ENCODE results near the gene KISS1R. TPM values are rescaled to one million over a fixed set of nuclear protein-coding genes. Genes with fewer than 3 reads are reported as not detected.
"Not testable (repeated sequence)": the region's sequence is repeated elsewhere in the genome, so short reads cannot be mapped to it uniquely, and the experiment has no call there.

KISS1R gene
- 1 to 10 TPM in 2 of 4 donors, under 1 TPM in 2; 0.32 to 1.3 (median 1.00) TPM for polyA plus RNA-seq (ENCODE audit: insufficient read length in 4 of 4)

DNA sequence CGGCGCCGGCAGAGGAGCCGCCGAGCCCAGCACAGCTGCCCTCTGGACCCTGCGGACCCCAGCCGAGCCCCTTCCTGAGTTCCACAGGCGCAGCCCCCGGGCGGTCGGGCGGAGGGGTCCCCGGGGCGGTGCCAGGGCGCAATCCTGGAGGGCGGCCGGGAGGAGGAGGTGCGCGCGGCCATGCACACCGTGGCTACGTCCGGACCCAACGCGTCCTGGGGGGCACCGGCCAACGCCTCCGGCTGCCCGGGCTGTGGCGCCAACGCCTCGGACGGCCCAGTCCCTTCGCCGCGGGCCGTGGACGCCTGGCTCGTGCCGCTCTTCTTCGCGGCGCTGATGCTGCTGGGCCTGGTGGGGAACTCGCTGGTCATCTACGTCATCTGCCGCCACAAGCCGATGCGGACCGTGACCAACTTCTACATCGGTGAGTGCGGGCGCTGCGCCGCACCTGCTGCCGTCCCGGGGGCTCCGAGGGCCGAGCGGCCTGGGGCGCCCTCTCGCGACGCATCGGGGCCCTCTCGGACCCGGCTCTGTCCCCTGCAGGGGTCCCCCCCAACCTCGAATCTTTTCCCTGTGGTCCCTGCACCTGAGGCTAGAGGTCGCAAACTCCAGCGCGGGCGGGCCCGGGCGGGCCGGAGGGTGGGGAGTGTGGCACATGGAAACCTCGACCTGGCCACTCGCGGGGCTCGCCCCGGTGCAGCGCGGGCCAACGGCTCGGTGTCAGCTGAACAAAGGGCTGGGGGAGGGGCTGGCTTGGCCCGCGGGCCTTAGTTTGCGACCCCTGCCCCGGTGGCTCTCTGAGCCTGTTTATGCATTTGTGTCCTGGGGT lies at the start of gene KISS1R:
KISS1R (plus strand) TSS at position 11 of the 829 bp plus-strand sequence; CDS start at position 181, 170 bp downstream.
- DNase-seq (ENCODE audit: low read depth in 4 of 4, low spot score in 2 of 4), result no peak

DNA sequence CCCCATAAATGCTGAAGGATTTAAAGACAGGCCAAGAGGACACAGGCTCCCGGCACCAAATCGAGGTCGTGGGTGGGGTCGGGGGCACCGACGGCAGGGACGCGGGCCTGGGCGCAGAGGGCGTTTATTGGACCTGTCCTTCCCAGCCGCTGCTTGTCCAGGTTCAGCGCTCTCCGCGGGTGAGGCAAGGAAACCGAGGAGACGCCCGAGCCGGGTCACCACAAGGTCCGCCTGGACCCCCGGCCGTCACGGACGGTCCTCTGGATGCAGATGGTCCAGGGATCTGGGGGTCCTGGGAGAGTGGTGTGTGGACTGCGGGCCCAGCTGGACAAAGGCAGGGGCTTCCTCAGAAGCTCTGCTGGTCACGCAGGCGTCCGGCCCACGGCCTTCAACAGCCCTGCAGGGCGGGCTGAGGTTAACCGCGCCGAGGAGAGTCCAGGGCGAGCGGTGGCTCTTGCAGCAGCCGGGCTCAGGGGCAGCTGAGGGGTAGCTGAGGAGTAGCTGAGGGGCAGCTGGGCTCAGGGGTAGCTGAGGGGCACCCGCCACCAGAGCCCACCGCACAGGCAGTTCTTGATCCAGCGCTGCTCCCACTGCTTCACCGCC lies 49.2 kb upstream of the KISS1R start:
- no peak for DNase-seq (ENCODE audit: low read depth in 4 of 4, low spot score in 2 of 4)

DNA sequence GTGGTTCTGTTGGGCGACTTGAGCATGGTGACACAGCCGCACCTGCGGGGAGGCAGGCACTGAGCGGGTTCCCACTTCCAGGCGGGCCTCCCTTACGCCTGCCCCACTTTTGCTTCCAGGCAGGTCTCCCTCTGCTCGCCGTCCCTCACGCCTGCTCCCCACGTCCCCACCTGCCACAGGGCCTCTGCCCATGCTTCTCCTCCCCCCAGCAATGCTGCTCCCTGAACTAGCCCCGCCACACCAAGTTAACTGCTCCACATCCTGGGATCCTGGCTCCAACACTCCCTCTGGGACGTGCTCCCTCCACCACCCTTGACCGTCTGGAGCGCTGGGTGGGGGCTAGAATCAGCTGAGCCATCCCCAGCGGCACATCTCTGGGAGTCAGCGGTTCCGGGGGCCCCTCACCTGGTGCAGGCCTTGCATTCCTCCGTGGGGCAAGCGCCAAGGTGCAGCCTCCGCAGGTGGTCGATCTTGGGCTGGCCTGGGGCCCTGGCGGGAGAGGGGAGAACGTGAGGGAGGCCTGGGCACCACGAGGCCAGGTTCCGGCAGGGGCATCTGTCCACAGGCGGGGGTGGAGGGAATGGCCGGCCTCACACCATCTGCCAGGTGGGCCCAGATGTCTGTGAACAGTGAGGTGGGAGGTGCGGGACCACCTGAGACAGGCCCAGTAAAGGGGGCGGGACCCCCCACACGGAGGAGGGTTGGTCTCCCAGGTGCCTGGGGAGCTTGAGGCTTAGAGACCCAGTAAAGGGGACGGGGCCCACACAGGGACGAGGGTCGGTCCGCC lies 48.5 kb upstream of the KISS1R start:
- DNase-seq (ENCODE audit: low read depth in 4 of 4, low spot score in 2 of 4), result no peak

GRCh38 chr19:869245-870177 lies 47.6 kb upstream of the KISS1R start:
- no peak for DNase-seq (ENCODE audit: low read depth in 4 of 4, low spot score in 2 of 4)

GRCh38 chr19:870314-870713 lies 46.8 kb upstream of the KISS1R start:
- DNase-seq (ENCODE audit: low read depth in 4 of 4, low spot score in 2 of 4), result no peak

- no peak for DNase-seq (ENCODE audit: low read depth in 4 of 4, low spot score in 2 of 4)
Observed at GRCh38 chr19:870963-871401, 46.2 kb upstream of the KISS1R start.

DNA sequence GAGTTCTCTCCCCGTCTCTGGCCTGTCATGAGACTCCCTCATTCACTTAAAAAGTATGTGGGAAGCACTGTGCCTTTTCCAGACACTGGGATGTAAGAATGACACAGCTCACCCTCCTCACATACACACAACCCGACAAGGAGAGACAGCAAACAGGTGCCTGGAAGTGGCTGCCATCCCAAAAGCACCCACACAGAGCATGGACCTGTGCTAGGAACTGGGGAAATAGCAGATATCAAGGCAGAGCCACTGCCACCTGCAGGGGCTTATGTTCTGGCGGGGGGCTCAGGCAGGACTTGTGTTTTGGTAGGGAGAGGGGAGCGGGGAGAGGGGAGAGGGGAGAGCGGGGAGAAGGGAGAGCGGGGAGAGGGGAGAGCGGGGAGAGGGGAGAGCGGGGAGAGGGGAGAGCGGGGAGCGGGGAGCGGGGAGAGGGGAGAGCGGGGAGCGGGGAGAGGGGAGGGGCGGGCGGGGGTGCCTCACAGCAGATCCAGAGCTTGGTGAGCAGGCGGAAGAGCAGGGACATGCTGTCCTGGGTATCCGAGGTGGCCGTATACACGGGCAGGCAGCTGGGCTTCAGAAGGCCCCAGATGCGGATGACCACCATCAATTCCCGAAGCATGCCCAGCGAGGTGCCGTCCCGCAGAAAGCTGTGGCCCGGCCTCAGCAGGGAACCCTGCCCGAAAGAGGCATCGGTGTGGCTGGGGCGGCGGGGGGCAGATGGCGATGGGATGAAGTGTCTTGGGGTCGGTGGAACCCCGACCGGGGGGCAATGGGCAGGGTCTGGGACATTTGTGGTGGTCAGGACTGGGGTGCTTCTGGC lies 45.5 kb upstream of the KISS1R start:
- no peak for DNase-seq (ENCODE audit: low read depth in 4 of 4, low spot score in 2 of 4)

GRCh38 chr19:872266-872951 lies 44.7 kb upstream of the KISS1R start:
- DNase-seq (ENCODE audit: low read depth in 4 of 4, low spot score in 2 of 4), result no peak

DNA sequence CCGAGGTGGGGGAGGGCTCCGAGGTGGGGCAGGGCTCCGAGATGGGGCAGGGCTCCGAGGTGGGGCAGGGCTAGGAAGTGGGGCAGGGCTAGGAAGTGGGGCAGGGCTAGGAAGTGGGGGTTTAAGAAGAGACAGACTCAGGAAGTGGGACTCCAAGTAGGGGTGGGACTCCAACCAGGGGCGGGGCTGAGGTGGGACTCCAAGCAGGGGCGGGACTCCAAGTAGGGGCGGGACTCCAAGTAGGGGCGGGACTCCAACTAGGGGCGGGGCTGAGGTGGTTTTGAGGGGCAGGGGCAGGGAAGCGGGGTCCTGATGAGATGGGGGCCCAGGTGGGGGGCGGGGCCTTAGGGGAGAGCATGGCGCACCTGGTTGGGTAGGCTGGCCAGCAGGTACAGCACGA lies 44.0 kb upstream of the KISS1R start:
- DNase-seq (ENCODE audit: low read depth in 4 of 4, low spot score in 2 of 4), result no peak

GRCh38 chr19:873561-874041 lies 43.5 kb upstream of the KISS1R start:
- DNase-seq (ENCODE audit: low read depth in 4 of 4, low spot score in 2 of 4), result no peak

GRCh38 chr19:875265-875879 lies 41.8 kb upstream of the KISS1R start:
- no peak for DNase-seq (ENCODE audit: low read depth in 4 of 4, low spot score in 2 of 4)

DNA sequence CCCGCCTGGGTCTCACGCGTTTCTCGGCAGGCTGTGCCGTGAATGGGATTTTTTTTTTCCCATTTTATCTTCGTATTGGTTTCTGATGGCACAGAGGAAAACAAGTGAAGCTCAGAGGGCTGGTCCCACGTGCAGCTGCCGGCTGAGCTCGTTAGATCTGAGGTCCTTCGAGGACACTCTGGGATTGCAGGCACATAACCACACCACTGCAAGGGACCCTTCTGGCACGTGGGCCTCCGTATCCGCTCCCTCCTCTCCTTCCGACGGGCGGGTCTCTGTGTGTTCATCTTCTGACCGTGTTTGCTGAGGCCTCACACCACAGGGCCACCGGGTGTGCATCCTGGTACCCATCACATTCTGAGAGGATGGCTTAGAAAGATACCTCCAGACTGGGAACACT lies 41.0 kb upstream of the KISS1R start:
- DNase-seq (ENCODE audit: low read depth in 4 of 4, low spot score in 2 of 4), result no peak

DNA sequence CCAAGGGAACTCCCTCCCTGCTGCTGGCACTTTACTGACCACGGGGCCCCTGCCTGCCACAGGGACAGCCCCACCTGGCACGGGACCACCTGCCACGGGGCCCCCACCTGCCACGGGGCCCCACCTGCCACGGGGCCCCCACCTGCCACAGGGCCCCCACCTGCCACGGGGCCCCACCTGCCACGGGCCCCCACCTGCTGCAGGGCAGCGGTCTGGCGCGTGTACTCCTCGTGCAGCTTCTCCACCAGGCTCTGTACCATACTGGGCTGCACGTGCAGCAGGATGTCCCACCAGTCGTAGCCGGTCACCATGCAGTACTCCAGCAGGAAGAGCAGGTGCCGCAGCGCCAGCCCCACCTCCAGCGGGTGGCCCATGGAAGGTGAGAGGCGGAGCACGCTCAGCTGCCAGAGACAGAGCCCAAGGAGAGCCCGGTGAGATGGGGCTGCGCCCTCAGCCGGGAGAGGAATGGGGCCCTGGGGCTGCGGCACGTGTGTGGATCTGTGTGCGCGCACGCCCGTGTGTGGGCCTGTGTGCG lies 40.3 kb upstream of the KISS1R start:
- no peak for DNase-seq (ENCODE audit: low read depth in 4 of 4, low spot score in 2 of 4)

DNA sequence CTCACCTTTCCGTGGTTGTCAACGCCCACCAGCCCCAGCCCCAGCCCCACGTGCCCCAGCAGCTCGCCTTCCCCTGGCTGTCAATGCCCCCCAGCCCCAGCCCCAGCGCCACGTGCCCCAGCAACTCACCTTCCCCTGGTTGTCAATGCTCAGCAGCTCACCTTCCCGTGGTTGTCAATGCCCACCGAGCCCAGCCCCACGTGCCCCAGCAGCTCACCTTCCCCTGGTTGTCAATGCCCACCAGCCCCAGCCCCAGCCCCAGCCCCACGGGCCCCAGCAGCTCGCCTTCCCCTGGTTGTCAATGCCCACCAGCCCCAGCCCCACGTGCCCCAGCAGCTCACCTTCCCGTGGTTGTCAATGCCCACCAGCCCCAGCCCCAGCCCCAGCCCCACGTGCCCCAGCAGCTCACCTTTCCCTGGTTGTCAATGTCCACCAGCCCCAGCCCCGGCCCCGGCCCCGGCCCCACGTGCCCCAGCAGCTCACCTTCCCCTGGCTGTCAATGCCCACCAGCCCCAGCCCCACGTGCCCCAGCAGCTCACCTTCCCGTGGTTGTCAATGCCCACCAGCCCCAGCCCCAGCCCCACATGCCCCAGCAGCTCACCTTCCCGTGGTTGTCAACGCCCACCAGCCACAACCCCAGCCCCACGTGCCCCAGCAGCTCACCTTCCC lies 39.0 kb upstream of the KISS1R start:
- DNase-seq (ENCODE audit: low read depth in 4 of 4, low spot score in 2 of 4), result not testable (repeated sequence)

DNA sequence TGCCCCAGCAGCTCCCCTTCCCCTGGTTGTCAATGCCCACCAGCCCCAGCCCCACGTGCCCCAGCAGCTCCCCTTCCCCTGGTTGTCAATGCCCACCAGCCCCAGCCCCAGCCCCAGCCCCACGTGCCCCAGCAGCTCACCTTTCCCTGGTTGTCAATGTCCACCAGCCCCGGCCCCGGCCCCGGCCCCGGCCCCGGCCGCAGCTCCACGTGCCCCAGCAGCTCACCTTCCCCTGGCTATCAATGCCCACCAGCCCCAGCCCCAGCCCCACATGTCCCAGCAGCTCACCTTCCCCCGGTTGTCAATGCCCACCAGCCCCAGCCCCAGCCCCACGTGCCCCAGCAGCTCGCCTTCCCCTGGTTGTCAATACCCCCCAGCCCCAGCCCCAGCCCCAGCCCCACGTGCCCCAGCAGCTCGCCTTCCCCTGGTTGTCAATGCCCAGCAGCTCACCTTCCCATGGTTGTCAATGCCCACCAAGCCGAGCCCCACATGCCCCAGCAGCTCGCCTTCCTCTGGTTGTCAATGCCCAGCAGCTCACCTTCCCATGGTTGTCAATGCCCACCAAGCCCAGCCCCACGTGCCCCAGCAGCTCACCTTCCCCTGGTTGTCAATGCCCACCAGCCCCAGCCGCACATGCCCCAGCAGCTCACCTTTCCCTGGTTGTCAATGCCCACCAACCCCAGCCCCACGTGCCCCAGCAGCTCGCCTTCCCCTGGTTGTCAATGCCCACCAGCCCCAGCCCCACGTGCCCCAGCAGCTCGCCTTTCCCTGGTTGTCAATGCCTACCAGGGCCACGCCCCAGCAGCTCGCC lies 38.2 kb upstream of the KISS1R start:
- DNase-seq (ENCODE audit: low read depth in 4 of 4, low spot score in 2 of 4), result not testable (repeated sequence)

DNA sequence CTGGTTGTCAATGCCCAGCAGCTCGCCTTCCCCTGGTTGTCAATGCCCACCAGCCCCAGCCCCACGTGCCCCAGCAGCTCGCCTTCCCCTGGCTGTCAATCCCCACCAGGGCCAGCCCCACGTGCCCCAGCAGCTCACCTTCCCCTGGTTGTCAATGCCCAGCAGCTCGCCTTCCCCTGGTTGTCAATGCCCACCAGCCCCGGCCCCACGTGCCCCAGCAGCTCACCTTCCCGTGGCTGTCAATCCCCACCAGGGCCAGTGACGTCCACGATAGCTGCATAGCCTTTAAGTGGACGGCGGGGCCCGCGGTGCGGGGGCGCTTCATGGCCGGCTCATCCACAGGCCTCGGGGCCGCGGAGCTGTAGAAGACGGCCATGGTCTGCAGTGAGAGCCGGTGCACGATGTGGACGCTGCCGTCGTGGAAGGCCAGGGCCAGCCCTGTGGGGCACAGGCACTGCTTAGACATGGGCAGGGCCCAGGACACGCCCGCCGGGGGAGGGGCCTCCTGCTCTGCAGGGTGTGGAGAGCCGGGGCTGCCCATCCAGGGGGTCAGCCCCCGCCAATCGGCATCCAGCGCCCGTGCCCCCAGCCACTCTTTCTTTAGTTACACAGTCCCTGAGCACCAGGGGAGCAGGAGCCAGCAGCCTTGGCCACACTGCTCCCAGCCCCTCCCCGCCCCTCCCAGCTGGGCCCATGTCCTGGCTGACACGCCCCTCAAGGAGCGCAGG lies 37.3 kb upstream of the KISS1R start:
- DNase-seq (ENCODE audit: low read depth in 4 of 4, low spot score in 2 of 4), result no peak

Data from left renal cortex interstitium (tissue), 4 donors.